GM19468 (cell line): ENCODE measurements around the gene CAD.

Source experiments
- ATAC-seq: cut with Tn5 transposase; IDR thresholded peaks from one replicate; pipeline ENCODE4 v1.9.1; 2021; ENCODE audit warnings: mild to moderate bottlenecking, moderate library complexity, moderate number of reproducible peaks; ENCODE audit not compliant: unreplicated experiment; ENCODE audit errors: extremely low read depth

Gene CAD

DNA sequence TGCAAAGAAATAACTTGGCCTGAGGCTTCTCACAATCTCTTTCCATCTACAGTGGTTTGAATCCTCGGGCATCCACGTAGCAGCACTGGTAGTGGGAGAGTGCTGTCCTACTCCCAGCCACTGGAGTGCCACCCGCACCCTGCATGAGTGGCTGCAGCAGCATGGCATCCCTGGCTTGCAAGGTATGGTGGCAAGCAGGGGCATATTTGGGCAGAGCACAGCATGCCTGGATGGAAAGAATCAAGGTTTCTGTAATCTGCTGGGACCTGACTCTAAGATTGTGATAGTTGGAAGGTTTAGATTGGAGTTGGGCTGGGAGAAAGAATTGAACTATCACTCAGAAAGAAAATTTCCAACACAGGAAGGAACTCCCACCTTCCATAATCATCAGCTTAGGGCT, 4.0 kb downstream of the CAD start:
- no peak for ATAC-seq

- ATAC-seq: no peak
Observed at GRCh38 chr2:27222407-27222806, 5.2 kb downstream of the CAD start.

DNA sequence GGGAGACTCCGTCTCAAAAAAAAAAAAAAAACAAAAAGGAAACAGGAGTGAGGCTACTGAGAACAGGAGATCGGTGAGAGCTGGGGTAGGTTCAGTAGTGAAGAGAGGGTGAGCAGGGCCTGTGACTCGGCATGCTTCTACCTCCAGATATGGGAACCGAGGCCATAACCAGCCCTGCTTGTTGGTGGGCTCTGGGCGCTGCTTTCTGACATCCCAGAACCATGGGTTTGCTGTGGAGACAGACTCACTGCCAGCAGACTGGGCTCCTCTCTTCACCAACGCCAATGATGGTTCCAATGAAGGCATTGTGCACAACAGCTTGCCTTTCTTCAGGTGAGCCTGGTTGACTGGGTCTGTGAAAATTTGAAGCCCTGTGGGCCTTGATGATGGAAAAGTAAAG, 6.2 kb downstream of the CAD start:
- no peak for ATAC-seq

- ATAC-seq: no peak
Observed at GRCh38 chr2:27225526-27225925, 8.4 kb downstream of the CAD start.

DNA sequence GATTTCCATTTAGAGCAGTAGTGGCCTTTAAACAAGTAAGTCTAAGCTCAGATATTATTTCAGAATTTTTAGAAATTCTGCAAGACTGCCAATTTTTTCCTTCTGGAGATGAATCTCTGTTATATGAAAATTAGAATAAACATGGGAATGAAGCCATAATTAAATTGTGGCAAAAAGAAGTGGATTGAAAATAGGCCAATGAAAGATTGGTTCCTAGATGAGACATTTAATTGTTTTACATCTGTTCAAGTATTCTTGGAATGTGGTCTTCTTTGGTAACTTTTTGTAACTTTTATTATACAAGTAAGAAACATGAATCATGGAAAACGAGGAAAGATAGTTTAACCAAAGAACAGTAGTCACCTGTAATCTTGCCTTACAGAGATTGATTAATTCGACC, 10.3 kb downstream of the CAD start:
- ATAC-seq: no peak

DNA sequence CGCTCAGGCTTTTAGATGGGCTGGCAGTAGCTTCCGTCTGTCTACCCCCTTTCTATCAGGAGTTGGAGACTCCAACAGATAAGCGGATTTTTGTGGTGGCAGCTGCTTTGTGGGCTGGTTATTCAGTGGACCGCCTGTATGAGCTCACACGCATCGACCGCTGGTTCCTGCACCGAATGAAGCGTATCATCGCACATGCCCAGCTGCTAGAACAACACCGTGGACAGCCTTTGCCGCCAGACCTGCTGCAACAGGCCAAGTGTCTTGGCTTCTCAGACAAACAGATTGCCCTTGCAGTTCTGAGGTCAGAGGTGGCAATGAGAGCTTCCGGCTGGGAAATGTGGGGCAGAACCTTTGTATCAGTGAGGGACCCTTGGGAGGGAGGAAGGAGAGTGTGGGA, 14.8 kb downstream of the CAD start:
- ATAC-seq: no peak

DNA sequence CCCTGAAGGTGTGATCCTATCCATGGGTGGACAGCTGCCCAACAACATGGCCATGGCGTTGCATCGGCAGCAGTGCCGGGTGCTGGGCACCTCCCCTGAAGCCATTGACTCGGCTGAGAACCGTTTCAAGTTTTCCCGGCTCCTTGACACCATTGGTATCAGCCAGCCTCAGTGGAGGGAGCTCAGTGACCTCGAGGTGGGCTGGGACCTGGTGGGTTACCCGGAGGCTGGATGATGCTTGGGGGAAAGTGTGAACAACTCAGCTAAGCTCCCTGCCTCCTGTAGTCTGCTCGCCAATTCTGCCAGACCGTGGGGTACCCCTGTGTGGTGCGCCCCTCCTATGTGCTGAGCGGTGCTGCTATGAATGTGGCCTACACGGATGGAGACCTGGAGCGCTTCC, 16.2 kb downstream of the CAD start:
- no peak for ATAC-seq

- ATAC-seq: no peak
Observed at GRCh38 chr2:27236136-27236535, 19.0 kb downstream of the CAD start.

- ATAC-seq: no peak
Observed at GRCh38 chr2:27236626-27237025, 19.5 kb downstream of the CAD start.

GRCh38 chr2:27237341-27237945, 20.3 kb downstream of the CAD start:
- ATAC-seq: no peak

DNA sequence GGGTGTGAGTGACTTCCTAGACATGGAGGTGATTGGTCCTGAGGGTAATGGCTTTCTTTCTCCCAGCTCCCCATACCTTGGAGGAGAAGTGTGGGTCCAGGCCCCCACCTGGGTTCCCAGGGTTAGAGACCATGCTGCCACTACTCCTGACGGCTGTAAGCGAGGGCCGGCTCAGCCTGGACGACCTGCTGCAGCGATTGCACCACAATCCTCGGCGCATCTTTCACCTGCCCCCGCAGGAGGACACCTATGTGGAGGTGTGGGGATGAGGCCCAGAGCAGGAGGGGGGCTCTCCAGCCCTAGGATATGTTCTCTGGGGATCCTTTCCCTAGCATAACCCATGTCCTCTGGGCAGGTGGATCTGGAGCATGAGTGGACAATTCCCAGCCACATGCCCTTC, 21.8 kb downstream of the CAD start:
- ATAC-seq: no peak

DNA sequence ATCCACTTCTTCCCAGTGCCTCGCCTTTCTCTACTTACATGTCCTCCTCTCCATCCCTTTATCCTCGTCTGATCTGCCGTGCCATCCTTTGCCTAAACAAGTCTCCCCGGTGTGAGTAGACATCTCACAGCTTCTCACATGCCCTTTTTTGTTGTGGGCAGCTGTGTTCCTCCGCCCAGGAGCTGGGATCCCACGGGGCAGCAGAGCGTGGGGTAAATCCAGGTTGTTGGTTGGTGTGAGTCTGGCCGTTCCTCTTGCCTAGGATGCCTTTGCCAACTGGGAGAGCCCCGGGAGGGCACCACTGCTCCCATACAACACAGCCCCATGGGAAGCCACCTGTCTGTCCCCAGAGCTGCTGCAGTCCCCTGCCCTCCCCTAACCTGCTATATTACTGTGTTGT, 23.2 kb downstream of the CAD start:
- ATAC-seq: no peak

GRCh38 chr2:27241761-27242613, 24.8 kb downstream of the CAD start:
- ATAC-seq: no peak

GRCh38 chr2:27242614-27242951, 25.4 kb downstream of the CAD start:
- ATAC-seq: no peak

GRCh38 chr2:27243391-27244130, 26.4 kb downstream of the CAD start:
- no peak for ATAC-seq

- no peak for ATAC-seq
Observed at GRCh38 chr2:27245116-27245515, 27.9 kb downstream of the CAD start.

DNA sequence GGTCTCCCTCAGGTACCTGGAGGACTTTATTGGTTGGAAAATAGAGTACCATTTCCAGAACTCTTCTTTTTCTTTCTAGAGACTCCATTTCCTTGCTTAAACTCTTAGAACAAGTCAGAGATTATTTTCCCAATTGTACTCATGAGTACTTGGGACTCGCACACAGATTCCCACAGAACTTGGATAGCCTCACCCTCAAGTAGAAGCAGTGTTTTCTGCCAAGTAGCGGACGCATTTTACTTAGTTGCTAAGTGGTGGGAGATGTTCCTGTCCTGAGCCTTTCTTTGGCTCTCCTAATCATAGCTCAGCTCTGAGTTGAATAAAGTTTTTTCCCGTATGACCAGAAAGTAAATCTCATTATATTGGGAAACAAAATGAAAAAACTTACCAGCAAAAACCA, 28.5 kb downstream of the CAD start:
- no peak for ATAC-seq

- no peak for ATAC-seq
Observed at GRCh38 chr2:27247893-27248292, 30.7 kb downstream of the CAD start.

GRCh38 chr2:27249159-27249890, 32.2 kb downstream of the CAD start:
- no peak for ATAC-seq

DNA sequence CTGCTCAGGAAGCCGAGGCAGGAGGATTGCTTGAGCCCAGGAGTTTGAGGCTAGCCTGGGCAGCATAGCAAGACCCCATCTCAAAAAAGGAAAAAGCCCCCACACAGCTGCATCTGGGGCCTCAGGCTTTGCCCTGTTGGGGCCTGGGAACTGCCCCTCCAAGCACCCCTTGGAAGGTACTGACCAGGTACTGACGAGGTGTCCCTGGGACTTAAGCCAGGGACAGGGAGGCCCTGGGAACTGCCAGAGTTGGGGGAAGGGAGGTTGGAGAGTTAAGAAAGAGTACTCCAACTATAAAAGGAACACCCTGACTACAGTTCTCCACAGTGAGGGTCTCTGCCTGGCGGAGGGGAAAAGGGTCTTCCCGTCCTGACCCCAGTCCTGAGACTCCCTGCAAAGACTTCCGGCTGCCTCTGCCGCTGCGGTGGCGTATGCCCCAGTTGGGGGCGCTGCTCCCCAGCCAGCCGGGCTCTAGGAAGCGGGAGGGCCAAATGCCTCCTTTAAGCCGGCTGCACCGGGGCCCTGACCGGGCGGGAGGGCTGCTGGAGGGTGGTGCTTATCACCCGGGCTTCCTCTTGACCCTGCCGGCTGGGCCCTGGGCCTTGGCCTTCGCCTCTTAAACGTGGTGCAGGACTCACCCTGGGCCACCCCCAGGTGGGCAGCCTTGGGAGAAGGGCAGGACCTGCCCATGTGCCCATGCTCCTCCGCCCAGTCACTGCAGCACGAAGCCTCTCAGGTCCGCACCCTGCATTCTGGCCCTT, 32.9 kb downstream of the CAD start:
- no peak for ATAC-seq
